ENCODE results near the gene NTM. TPM values are rescaled to one million over a fixed set of nuclear protein-coding genes. Genes with fewer than 3 reads are reported as not detected.
"Not testable (repeated sequence)": the region's sequence is repeated elsewhere in the genome, so short reads cannot be mapped to it uniquely, and the experiment has no call there.

Gene NTM
- total RNA-seq, 4 donors from 2014 or later = 1.4 to 2.8 (median 1.7) TPM

DNA sequence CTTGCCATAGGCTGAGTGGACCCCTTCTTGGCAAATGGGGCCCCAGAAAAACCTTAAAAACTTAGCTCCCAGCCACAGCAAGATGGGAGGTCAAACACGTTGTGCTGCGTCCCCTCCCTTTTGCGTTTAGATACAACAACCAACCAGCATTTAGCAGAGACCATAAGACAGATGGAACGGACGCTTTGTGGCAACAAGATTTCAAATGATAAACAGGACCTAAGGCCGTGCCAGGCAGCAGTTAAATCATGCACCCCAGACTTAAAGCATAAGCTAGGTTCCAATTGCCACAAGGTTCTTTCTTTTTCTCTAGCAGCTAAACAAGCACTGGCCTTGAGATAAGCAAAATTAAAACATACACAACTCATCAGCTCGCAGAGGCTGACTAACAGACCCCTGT is 39.4 kb upstream of the NTM start:
- no peak for TF ChIP-seq POLR2A (IDR thresholded peaks at IDR 0.05)
- TF ChIP-seq, protein P1, sequence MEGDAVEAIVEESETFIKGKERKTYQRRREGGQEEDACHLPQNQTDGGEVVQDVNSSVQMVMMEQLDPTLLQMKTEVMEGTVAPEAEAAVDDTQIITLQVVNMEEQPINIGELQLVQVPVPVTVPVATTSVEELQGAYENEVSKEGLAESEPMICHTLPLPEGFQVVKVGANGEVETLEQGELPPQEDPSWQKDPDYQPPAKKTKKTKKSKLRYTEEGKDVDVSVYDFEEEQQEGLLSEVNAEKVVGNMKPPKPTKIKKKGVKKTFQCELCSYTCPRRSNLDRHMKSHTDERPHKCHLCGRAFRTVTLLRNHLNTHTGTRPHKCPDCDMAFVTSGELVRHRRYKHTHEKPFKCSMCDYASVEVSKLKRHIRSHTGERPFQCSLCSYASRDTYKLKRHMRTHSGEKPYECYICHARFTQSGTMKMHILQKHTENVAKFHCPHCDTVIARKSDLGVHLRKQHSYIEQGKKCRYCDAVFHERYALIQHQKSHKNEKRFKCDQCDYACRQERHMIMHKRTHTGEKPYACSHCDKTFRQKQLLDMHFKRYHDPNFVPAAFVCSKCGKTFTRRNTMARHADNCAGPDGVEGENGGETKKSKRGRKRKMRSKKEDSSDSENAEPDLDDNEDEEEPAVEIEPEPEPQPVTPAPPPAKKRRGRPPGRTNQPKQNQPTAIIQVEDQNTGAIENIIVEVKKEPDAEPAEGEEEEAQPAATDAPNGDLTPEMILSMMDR (IDR thresholded peaks at IDR 0.05) = no peak
- Histone ChIP-seq H3K27ac (no peak overlapping the region), H3K9me3 (no peaks in the 10 kb centered on the region), H3K4me3 (no peak overlapping the region), H3K36me3 (no peaks in the 10 kb centered on the region), H3K4me1 (no peaks in the 10 kb centered on the region), H3K27me3 (no peaks in the 10 kb centered on the region)
- no peak for DNase-seq

DNA sequence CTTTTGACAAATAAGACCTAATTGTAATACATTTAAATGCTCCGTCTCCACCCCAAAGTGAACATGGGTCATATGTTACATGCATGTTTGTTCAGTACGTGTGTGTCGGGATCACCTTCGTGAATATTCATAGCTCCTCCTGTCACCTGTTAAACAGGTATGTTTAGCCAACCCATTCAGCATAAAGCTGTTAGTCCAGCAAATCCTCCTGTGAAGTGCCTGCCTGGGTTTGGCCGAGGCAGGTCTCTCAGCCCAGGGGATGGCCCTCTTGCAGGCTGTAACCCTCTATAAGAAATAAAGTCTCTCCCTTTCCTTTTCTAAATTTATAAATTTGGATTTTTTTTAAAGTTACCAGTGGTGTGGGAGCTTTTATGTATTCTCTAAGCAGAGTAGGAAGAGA is 38.9 kb upstream of the NTM start:
- Histone ChIP-seq H3K36me3 (no peaks in the 10 kb centered on the region), H3K9me3 (no peaks in the 10 kb centered on the region)

DNA sequence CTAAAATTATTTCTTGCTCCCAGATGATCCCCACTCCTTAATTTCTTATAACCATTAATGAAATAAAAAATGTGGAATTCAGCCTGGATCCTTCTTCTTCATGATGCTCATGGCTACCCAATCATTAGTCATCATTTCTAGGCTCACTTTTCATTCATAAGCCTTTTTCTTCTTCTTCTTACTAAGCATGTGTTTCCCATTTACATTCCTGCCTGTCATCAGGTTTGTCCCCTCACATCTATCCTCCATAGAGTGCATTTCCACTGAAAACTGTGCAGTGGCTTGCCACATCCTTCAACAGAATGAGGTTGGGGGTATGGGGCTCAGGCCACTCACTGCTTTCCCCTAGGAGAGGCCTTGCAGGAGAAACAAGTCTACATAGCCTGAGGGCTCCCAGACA is 35.8 kb upstream of the NTM start:
- no peak for DNase-seq
- no peak overlapping the region for H3K27ac ChIP-seq
- TF ChIP-seq, protein P1 (IDR thresholded peaks at IDR 0.05) = no peak
- TF ChIP-seq POLR2A (IDR thresholded peaks at IDR 0.05) = no peak

More for the DNA sequence above, 38.9 kb upstream of the NTM start:
- Histone ChIP-seq H3K27ac (no peak overlapping the region), H3K4me3 (no peak overlapping the region), H3K4me1 (no peaks in the 10 kb centered on the region), H3K27me3 (no peaks in the 10 kb centered on the region)
- DNase-seq = no peak
- no peak for TF ChIP-seq POLR2A (IDR thresholded peaks at IDR 0.05)
- TF ChIP-seq, protein P1 (IDR thresholded peaks at IDR 0.05) = no peak

DNA sequence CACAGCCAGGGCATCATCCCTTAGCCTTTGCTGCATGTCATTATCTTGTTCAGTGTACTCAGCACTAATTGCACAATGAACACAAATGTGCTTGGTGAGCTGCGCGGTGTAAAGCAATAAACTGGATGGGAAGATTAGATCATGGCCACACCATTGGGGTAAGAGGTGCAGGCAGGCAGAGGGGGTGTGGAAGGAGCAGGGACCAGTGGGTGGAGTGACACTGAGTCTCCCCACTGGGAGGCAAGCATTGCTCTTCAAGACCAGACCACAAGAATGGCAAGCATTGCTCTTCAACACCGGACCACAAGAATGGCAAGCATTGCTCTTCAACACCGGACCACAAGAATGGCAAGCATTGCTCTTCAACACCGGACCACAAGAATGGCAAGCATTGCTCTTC is 28.5 kb upstream of the NTM start:
- not testable (repeated sequence) for H3K36me3 ChIP-seq, H3K4me3 ChIP-seq, H3K4me1 ChIP-seq, DNase-seq, H3K9me3 ChIP-seq, H3K27me3 ChIP-seq, H3K27ac ChIP-seq

More for the DNA sequence above, 35.8 kb upstream of the NTM start:
- Histone ChIP-seq H3K4me3 (no peak overlapping the region), H3K27me3 (no peaks in the 10 kb centered on the region), H3K4me1 (no peaks in the 10 kb centered on the region), H3K36me3 (no peaks in the 10 kb centered on the region), H3K9me3 (no peaks in the 10 kb centered on the region)

DNA sequence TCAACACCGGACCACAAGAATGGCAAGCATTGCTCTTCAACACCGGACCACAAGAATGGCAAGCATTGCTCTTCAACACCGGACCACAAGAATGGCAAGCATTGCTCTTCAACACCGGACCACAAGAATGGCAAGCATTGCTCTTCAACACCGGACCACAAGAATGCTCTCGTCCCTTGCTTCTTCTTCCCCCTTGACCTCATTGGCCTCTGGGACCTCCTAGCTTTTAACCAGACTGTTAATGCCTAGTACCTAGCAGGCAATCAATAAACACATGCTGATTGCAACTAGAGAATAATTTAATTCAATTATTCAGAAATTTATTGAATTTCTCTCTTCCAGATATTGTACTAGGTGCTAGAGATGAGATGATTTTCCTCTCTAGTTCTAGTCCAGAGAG is 28.0 kb upstream of the NTM start:
- not testable (repeated sequence) for H3K4me3 ChIP-seq, DNase-seq, H3K9me3 ChIP-seq, H3K36me3 ChIP-seq, H3K4me1 ChIP-seq, H3K27ac ChIP-seq, H3K27me3 ChIP-seq

DNA sequence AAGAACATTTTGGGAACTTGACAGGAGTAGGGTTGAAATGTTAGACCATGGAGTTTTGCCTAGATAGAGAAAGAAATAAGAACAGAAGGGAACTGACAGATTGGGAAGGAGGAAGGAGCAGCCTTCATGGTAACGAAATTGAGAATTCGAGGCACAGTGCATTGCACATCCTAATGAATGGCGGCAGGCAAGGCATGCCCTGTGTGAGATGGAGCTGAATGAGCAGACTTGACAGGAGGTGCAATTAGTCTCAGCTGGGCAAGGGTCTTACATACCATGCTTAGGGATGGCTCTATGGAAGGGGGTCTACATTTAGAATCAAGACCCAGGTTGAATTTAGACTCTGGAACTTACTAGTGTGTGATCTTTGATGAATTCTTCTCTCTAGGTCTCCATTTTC is 25.0 kb upstream of the NTM start:
- H3K36me3 ChIP-seq = no peaks in the 10 kb centered on the region
- H3K4me1 ChIP-seq = no peaks in the 10 kb centered on the region
- H3K9me3 ChIP-seq = no peaks in the 10 kb centered on the region
- H3K27me3 ChIP-seq = no peaks in the 10 kb centered on the region
- no peak for DNase-seq
- H3K4me3 ChIP-seq = no peak overlapping the region
- no peak overlapping the region for H3K27ac ChIP-seq
- TF ChIP-seq, protein P1 (IDR thresholded peaks at IDR 0.05) = no peak
- TF ChIP-seq POLR2A (IDR thresholded peaks at IDR 0.05) = no peak

DNA sequence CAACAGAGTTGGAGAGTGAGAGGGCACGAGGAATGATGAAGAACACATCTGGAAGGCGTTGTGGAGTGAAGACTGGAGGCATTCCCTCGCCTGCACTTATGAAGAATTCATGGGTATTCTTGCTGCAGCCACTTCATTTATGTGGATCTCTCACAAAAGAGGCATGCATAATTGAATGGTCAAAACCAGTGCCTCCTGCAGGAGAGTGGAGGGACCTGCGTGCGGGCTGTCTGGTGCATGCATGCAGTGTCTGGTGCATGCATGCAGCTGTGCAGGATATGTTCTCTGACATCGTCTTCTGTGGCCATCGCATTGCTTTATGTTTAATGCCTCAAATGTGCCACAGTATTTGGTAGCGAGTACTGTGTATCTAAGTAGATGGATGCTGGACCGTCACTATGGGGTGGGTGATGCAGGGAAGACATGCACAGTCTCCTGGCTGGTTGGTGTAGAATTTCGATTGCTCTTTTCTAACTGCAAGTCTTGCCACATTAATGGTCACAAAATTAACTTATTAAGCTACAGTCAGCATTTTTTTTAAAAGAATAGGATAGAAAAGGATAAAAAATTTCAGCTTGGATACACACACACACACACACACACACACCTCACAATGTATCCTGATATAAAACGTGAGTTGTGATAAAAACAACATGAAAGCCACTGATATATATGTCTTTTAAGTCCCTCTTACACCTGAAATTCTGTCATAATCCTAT is 20.9 kb upstream of the NTM start:
- H3K9me3 ChIP-seq = no peaks in the 10 kb centered on the region
- H3K4me1 ChIP-seq = no peaks in the 10 kb centered on the region
- no peaks in the 10 kb centered on the region for H3K36me3 ChIP-seq
- H3K4me3 ChIP-seq = no peak overlapping the region
- TF ChIP-seq, protein P1 (IDR thresholded peaks at IDR 0.05) = no peak
- no peak for TF ChIP-seq POLR2A (IDR thresholded peaks at IDR 0.05)
- DNase-seq = no peak
- no peaks in the 10 kb centered on the region for H3K27me3 ChIP-seq
- H3K27ac ChIP-seq = no peak overlapping the region

Measured in Peyer's patch (tissue), 4 donors.